Suppressor macrophage treated with lipopolysaccharide for 4 hours (primary cell): Measurements from ENCODE around the gene CDH15.

Experiments
- DNase-seq: peaks from one replicate; pipeline ENCODE4 v3.0.0-alpha.2; 2020

Gene CDH15

DNA sequence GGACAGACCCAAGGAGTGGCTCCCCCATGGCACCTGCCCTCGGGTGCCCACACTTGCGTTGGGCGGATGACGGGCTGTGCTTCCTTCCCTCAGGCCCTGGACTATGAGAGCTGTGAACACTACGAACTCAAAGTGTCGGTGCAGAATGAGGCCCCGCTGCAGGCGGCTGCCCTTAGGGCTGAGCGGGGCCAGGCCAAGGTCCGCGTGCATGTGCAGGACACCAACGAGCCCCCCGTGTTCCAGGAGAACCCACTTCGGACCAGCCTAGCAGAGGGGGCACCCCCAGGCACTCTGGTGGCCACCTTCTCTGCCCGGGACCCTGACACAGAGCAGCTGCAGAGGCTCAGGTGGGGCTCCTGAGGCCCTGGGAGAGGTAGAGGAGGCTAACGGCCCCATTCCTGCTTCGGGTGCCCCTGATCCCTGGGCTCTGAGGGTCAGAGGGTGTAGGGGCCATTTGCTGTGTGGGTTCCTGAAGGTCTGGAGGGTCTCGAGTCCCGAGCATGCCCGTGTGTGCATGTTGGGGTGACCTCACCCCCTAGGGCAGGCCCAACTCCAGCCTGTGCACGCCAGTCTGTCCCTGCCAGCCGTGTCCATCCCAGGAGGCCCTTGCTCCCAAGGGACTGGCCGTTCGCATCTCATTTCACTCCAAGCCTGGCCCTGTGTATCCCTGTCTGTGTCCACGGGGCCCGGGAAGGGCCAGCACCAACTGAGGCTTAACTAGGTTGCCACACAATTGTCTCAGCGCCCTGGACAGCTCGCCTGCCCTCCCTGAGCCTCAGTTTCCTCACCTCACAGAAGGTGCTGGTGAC lies 18.8 kb downstream of the CDH15 start:
- no peak for DNase-seq

DNA sequence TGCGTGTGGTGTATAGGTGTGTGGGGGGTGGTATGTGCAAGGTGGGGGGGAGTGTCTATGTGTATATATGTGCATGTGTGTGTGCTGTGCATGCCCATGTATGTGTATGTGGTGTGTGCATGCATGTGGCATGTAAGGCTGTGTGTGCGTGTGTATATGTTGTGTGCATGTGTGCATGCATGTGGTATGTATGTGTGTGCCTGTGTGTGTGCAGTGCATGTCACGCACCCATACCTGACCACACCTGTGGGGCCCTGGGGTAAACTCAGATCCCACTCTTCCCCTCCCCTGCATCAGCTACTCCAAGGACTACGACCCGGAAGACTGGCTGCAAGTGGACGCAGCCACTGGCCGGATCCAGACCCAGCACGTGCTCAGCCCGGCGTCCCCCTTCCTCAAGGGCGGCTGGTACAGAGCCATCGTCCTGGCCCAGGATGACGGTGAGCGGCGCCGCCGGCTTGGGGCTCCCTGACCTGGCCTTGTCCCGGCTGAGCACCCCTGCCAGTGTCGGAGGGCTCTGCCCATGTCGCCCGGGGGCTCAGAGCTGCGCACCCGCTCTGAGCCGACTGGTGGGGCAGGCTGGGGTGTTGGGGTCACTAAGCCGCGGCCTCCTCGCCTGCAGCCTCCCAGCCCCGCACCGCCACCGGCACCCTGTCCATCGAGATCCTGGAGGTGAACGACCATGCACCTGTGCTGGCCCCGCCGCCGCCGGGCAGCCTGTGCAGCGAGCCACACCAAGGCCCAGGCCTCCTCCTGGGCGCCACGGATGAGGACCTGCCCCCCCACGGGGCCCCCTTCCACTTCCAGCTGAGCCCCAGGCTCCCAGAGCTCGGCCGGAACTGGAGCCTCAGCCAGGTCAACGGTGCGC lies 19.7 kb downstream of the CDH15 start:
- DNase-seq, result no peak

DNA sequence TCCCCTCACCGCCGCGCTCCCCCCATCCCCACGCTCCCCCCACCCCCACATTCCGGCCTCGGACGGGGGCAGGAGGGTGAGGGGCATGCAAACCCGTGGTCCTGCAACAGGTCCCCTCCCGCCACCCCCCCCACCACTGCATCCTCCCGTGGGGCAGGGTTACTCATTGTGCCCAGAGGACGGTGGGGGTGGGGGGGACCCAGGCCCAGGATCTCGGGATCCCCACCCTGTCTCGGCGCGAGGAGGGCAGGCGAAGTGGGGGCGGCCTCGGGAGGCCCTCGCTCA lies 20.3 kb downstream of the CDH15 start:
- no peak for DNase-seq

DNA sequence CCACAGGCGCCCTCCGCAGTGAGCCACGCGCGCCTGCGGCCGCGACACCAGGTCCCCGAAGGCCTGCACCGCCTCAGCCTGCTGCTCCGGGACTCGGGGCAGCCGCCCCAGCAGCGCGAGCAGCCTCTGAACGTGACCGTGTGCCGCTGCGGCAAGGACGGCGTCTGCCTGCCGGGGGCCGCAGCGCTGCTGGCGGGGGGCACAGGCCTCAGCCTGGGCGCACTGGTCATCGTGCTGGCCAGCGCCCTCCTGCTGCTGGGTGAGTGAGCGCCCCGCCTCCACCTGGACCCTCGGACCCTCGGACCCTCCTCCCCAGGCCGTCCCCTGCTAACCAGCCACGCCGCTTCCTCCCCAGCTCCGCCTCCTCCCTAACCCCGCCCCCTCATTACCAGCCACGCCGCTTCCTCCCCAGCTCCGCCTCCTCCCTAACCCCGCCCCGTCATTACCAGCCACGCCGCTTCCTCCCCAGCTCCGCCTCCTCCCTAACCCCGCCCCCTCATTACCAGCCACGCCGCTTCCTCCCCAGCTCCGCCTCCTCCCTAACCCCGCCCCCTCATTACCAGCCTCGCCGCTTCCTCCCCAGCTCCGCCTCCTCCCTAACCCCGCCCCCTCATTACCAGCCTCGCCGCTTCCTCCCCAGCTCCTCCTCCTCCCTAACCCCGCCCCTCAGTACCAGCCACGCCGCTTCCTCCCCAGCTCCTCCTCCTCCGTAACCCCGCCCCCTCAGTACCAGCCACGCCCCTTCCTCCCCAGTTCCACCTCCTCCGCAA lies 20.8 kb downstream of the CDH15 start:
- DNase-seq, result peak; percentile 85

DNA sequence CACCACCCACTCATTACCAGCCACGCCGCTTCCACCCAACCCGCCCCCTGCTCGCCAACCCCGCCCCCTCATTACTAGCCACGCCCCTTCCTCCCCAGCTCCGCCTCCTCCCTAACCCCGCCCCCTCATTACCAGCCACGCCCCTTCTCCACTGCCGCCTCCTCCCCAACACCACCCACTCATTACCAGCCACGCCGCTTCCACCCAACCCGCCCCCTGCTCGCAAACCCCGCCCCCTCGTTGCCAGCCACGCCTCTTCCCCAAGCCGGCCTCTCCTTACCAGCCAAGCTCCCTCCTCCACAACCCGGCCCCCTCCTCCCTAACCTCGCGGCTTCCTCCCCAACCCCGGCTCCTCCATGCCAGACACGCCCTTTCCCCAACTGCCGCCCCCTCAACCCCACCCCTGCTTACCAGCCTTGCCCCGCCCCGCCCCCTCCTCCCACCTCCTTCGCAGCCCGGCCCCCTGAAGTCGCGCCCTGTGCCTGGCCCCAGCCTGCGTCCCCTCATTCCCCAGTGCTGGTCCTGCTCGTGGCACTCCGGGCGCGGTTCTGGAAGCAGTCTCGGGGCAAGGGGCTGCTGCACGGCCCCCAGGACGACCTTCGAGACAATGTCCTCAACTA lies 21.5 kb downstream of the CDH15 start:
- no peak for DNase-seq

DNA sequence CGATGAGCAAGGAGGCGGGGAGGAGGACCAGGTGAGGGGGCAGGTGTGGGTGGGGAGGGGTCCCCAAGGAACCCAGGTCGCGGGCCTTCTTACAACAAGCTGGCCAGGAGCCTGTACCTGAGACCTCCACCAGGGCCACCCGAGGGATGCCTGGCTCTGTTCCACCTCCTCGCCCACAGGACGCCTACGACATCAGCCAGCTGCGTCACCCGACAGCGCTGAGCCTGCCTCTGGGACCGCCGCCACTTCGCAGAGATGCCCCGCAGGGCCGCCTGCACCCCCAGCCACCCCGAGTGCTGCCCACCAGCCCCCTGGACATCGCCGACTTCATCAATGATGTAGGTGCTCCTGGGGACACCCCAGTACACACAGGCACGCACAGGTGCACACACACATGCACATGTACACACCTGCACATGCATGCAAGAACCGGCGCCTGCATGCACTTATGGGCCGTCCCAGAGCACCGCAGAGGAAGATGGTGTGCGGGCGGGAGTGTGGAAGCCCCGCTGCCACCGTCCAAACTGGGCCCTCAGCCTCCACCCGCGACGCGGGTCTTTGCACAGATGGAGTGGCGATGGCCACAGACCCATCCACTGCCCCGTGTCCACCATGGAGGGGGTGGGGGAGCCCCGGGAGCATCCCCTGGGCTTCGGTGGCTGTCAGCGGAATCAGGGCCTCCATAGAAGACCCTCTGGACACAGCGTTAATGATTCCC lies 22.2 kb downstream of the CDH15 start:
- DNase-seq, result no peak

DNA sequence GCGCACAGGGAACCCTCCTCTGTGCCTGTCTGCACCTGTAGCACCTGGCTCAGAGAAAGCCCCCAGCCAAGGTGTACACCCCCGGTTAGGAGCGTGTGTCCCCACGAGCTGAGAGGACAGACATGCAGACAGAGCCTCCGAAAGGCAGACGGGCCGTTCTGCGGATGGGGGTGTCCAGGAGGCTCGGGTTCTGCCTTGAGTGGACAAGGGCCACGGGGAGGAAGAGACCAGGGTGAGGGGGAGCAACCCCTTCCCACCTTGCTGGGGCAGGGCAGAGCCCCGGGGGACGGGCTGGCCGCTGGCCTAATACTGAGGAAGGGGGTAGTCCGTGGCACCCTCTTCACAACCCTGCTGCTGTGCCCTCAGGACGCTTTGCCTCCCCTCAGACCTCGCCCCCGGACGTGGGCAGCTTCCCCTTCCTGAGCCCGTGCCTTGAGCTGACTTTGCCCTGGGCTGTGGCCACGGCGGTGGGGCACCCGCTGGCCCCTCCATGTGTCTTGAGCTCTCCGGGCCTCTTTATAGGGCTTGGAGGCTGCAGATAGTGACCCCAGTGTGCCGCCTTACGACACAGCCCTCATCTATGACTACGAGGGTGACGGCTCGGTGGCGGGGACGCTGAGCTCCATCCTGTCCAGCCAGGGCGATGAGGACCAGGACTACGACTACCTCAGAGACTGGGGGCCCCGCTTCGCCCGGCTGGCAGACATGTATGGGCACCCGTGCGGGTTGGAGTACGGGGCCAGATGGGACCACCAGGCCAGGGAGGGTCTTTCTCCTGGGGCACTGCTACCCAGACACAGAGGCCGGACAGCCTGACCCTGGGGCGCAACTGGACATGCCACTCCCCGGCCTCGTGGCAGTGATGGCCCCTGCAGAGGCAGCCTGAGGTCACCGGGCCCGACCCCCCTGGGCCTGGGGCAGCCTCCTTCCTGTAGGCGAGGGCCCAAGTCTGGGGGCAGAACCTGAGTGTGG lies 23.1 kb downstream of the CDH15 start:
- no peak for DNase-seq

DNA sequence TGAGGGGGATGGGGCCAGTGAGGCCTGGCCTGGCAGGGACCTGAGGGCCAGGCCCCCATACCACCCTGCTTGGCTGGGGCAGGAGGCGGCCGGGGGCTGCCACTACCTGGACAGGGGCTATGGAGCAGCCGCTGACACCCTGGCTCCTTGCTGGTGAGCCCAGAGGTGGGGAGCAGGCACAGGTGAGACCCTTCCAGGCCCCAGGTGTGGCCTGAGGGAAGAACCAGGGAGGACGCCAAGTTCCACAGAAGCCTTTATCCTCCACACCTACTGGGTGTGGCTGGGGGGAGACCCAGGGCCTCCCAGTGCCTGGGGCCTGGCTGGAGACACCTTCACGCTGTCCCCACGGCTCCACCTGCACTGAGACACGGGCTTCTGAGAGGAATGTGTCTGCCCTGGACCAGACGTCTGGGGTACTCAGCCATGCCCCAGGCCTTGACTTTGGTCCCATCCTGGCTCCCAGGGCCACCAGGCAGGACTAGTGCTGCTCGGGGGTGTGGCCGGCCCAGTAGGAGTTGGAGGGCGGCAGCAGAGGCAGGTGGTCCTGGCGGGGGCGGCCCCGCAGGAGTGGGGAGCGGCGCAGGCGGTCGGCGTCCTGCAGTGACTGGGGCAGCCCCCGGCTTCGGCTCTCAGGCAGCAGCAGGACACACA lies 24.1 kb downstream of the CDH15 start:
- DNase-seq, result no peak

DNA sequence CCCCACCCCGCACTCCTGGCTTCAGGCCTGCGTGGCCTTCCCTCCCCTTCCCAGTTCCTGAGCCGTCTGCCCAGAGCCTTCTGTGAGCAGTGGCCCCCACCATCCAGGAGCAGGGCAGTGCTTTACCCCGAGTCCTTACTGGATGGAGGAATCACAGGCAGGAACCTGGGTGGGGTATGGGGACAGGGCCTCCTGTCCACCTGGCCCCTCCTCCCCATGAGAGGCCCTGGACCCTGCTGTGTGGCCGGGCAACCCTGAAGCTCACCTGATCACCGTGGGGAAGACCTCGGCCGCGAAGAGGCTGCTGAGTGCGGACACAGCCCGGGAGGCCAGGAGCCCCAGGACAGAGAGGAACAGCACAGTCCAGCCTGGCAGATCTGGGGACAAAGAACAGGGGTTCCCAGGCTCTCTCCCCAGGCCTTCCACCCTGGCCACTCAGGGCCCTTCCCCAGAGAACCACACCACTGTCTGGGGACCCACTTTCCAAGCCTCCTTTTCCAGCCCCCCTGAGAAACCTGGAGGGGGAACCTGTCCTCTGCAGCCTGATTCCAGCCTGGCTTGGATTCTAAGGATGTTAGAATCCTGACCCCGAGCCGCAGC lies 25.6 kb downstream of the CDH15 start:
- no peak for DNase-seq

DNA sequence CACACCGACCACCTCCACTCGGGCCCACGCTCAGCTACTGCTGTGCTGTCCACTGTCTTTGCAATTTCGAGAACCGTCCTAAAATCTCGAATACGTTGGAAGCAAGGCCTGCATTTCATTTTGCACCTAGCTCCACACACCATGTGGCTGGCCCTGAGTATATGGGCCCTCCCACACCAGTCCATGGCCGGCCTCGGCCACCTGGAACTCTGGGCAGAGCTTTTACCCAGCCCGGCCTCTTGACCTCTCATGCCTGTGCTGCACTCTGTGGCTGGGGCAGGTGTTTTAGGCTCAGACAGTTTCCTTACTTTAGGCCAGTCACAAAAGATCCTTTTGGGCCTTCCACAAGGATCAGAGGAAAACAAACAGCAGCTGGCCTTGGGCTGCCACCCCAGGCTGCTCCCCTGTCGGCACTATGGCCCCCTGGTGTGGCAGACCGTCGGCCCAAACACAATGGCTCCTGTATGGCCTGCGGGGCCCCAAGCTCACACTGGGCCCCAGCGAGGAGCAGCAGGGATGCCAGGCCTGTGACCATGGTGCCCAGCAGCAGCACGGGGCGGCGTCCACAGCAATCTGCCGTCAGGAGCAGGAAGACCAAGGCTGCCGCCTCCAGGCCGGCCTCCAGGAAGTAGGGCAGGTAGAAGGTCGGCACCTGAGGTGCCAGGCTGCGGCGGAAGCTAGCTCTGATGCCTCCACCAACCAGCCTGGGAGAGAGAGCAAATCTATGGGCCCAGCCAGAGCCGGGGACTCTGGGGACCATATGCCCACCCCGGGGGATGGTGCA lies 26.3 kb downstream of the CDH15 start:
- DNase-seq, result no peak

DNA sequence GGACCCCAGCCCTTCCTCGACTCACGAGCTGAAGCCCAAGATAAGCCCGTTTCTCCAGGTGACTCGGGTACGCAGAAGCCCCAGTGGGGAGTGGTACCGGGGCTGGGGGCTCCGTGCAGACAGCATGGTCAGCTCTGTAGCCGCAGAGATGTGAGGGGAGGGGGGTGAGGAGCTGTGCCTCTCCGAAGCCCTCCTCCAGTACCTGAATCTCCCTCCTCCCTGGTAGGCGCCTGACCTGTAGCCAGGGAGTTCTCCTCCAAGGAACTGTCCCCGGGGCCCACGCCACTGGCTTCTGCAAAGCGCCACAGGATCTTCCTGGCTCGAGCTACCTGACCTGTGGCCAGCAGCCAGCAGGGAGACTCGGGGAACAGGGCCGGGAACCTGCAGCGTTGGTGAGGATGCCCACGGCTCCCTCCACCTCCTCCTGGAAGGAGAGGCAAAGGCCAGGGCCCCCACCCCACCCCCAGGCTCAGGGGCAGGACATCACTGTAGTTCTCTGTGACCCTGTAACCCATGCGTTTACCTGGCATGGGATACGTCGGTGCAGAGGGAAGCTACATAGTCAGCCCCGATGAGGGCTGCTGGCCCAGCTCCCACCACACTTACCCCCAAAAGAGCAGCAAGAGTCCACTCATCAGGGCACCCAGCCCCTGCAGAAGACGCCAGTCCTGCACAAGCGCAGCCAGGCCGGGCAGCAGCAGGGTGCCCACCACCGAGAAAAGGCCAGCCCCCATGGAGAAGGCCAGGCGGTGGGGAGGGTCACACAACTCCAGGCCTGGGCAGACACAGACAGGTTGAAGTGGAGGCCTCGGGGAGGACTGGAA lies 27.1 kb downstream of the CDH15 start:
- DNase-seq, result no peak

DNA sequence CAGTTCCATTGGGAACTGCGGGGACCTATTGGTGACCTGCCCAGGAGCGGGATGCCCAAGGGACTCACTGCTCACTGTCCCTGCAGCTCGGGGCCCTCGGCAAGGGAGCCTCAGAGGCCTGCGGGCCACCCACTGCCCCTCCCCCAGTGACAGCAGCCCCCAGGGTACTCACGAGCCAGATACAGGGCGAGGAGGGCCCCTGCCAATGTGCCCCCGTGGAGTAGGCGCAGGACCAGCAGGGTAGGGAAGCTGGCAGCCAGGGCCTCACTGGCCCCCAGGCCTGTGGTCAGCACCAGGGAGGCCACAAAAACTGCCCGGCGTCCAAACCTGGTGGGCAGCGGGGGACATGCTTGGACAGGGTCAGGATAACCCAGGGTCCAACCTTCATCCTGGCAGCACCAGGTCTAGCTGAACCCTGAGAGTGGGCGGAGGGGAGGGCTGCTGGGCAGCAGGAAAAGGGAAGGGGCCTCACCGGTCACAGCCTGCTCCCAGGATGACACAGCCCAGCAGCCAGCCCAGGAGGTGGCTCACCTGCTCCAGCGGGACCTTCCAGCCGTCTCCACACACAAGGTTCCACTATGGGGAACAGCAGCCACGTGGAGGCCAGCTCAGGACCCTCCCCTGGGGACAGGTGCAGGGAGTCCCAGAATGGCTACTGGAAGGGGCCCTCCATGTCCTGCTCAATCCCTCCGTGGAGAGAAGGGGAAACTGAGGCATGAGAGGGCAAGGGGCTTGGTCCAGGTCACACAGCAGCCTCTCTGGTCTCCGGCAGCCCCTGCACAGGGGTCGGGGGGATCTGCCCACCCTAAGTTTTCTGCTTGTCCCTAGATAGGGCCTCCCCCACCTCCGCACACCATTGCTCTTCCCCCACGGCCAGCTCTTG lies 27.9 kb downstream of the CDH15 start:
- no peak for DNase-seq

DNA sequence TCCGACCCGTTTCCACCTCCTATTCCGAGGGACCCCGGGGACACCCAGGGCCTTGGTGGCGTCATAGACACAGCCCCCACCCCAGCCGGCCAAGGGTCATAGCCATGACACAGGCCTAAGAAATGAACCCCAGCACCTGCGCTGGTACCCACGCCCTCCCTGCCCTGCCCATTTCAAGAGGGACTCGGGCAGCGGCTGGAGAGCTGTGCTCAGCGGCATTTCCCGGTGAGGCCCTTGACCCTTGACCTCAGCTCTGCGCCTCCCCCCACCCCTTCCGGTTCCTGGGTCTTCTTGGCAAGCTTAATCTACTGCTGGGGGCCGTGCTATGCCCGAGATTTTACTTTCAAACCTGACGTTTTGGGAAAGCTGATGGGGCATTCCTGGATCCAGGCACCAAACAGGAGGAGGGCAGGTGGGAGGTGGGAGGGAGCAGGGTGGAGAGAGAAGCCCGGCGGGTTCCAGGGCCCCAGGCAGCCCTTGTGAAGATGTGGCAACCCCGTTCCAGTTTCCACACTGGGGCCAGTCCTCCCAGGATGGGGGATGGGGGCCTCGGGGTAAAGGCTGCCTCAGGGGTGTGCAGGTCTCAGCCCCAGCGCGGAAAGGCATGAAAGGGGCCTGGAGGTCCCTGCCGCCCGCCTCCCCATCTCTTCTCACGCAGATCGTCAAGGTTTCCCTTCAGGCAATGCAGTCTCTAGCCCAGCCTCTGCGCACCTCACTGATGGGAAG lies 28.7 kb downstream of the CDH15 start, which contains the start of gene SLC22A31:
Gene SLC22A31, minus strand, starts transcription at position 414 of the 726 bp plus-strand sequence. Its CDS starts 36 bp downstream, at position 378.
- DNase-seq, result peak; percentile 6

DNA sequence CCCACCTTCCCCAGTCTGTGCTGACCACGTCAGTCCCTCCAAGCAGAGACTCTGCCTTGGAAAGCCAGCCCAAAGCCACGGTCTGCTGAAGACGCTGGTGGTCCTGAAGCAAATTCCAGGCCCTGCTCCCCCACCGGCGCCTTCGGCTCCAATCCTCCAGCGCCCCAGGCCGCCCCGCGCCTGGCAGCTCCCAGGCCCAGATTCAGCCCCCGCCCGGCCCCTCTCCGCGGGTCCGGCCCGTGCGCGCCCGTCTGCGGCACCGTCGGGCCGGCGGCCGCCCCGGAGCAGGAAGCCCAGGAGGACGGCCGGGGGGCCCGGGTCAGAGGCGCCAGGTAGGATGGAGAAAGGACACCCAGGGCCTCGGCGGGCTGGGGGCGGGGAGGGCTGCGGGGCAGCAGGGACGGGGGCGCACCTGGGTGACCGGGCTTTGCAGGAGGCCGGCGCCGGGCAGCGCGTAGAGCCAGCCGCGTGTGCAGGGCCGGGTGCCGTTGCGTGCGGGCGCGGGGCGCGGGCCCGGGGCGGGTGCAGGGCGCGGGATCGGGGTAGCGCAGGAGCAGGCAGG lies 29.4 kb downstream of the CDH15 start:
- no peak for DNase-seq

DNA sequence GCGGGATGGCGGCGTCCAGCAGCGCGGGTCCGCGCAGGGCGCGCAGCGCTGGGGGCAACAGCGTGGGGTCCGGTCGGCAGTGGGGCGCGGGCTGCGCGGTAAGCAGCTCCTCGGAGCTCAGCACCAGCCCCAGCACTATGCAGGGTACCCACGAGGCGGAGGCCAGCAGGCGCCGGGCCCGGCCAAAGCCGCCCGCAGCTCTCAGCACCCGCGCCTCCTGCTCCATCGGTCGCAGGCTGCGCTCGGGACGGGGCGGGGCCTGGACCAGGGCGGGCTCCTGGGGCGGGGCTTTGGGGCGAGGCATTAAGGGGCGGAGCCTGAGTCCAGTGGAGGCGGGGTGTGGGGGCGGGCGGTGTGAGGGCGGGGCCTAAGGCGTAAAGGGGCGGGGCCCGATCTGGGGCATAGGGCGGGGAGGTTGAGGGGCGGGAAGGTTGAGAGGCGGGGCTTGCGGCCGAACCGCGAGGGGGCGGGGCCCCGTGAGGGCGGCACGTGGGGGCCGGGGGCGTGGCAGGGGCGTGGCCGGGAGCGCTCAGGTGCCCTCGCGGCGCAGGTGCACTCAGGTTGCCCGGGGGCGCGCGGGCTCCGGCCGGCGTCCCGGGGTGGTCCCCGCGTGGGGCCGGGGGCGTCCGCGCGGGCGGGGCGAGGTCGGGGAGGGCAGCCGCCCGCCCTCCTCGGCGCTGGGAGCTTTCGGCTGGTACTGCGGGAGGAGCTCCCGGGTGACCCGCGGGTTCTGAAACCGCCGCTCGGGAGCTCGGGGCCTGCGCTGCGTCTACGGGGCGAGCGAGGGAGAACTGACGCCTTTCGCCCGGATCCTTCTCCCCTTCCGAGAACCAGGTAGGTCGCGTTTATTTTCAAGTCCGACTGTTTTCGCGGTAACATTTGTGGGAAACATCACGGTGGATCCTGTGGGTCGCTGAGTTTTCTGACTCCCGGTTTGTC lies 30.2 kb downstream of the CDH15 start:
- peak; percentile 85 for DNase-seq
